Stimulated activated CD4-positive, alpha-beta T cell treated with anti-CD3 and anti-CD28 coated beads, Interleukin-15, amount 100 ng/mL, for 24 hours (primary cell): ENCODE results near the gene TRIM41.
"Not testable (repeated sequence)": the region's sequence is repeated elsewhere in the genome, so short reads cannot be mapped to it uniquely, and the experiment has no call there.

Source experiments
- DNase-seq: peaks from one replicate; pipeline ENCODE4 v3.0.0-alpha.2; 2020

The TRIM41 gene

GRCh38 chr5:181212080-181212479 is 11.0 kb upstream of the TRIM41 start:
- no peak for DNase-seq

DNA sequence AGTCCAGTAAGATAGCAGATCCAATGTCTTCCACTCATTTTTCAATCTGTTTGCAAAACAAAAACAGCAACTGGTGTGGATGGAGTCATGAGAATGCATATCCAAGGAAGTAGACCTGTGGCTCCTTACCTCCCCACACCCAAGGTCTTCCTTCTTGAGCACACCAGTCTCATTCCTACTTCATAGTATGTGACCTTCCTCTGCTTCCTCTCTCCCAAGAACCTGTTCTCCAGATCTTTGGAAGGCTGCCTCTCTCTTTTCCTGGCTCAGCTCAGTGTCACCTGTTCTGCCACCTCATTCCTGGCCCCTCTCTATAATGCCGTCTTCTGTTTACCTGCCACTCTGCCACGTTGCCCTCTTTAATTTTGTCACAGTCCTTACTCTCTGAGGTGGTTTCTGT is 10.1 kb upstream of the TRIM41 start:
- DNase-seq: no peak

DNA sequence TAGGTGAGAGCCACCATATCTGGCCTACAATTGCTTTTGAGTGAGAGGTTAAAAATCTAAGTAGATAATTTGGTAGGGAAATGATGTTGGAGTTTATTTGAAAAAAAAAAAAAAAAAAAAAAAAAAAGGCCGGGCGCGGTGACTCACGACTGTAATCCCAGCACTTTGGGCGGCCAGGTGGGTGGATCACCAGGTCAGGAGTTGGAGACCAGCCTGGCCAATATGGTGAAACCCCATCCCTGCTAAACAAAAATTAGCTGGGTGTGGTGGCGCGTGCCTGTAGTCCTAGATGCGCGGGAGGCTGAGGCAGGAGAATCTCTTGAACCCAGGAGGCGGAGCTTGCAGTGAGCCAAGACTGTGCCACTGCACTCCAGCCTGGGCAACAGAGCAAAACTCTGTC is 8.8 kb upstream of the TRIM41 start:
- not testable (repeated sequence) for DNase-seq

DNA sequence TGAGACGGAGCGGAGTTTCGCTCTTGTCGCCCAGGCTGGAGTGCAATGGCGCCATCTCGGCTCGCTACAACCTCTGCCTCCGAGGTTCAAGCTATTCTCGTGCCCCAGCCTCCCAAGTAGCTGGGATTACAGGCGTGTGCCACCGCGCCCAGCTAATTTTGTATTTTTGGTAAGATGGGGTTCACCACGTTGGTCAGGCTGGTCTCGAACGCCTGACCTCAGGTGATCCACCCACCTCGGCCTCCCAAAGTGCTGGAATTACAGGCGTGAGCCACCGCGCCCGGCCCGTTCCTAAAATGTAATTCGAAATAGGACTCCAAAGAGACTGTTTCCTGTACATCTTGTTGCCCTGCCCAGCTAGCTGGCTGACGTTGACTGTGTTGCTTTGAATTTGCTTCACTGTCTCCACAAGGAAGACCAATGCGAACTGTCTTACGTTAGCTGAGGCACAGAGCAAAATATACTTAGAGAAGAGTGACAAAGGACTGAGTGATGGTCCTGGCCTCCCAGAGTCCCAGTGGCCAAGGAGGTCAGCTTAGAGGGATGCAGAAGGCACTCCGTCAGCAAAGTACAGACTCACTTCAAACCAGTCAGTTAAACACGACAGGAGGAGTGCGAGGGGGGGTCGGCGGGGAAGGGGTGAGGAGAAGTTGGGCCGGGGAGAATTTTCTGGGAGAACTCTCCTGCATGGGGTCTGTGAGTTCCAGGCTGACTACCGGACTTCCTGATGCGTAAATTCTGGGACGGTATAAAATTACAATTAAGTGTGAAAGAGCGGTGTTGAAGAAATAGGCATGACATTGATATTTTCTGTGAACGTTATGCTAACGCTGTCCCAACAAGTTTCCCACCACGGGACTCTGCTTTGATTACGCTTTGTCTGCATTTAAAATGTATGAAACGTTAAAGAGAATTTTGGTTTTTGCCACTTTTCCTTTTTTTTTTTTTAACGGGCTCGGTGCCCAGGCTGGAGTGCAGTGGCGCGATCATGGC is 6.8 kb upstream of the TRIM41 start:
- DNase-seq: no peak

GRCh38 chr5:181217111-181217802 is 5.8 kb upstream of the TRIM41 start:
- DNase-seq: peak; percentile 81

DNA sequence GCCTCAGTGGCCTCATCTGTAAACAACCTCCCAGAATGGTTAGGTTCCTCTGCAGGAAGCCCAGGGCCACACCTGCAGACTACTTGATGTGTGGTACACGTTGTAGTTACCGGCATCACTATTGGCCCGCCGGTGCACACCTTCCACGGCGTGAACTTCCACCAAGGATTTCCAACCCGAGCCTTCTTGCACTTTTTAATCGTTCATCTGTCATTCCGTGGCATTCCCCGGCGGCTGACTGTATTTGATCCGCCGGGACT is 5.3 kb upstream of the TRIM41 start:
- peak; percentile 46 for DNase-seq

- DNase-seq: no peak
Measured at GRCh38 chr5:181218795-181219124, 4.3 kb upstream of the TRIM41 start.

GRCh38 chr5:181219262-181220177 is 3.6 kb upstream of the TRIM41 start:
- DNase-seq: no peak

DNA sequence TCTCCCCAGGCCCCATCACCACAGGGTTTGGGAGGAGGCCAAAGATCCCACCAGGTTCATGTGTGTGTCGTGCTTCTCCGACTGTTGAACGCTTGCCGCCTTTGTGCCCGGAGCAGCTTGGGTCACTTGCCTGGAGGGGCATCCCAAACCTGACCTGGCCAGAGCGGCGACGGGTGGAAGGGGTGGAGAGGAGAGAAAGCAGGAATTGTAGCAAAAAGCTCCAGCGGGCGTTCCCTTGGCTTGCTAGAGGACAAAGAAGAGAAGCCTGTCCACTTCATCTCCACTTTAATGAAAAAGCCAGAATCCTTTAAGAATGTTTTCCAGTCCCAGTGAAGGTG is 2.9 kb upstream of the TRIM41 start:
- DNase-seq: no peak

DNA sequence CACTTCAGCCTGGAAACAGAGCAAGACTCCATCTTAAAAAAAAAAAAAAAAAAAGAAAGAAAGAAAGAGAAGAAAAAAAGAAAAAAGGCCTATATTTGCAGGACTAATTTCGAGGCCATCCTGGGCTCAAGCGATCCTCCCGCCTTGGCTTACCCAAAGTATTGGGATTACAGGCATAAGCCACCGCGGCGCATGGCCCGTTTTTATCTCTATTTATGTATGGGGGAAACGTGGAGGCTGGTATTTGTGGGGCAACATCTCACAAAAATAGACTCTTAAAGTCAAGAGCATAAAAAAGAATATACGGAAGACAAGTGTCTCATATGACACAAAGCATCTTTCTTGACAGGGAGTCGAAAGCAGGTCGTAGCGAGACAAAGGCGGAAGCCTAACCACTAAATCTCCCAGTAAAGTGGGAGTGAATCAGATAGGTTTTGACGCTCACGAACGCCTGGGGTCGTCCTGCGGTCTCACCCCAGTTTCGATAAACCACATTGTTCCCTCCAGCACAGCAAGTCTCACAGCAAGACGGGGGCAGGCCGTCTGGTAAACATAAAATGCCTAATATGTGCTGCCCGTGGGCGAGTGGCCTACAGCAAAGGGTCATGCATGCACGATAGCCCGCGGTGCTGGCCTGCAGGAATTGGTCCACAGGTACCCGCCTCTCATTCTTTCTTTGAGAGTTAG is 1.8 kb upstream of the TRIM41 start:
- DNase-seq: no peak

- peak; percentile 95 for DNase-seq
Measured at GRCh38 chr5:181221792-181222629, 1.1 kb upstream of the TRIM41 start.

GRCh38 chr5:181222630-181223057 is 437 bp upstream of the TRIM41 start:
- DNase-seq: no peak

- peak; percentile 72 for DNase-seq
Measured at GRCh38 chr5:181223729-181224389, 778 bp downstream of the TRIM41 start.

- DNase-seq: no peak
Measured at GRCh38 chr5:181224390-181225229, 1.5 kb downstream of the TRIM41 start.

DNA sequence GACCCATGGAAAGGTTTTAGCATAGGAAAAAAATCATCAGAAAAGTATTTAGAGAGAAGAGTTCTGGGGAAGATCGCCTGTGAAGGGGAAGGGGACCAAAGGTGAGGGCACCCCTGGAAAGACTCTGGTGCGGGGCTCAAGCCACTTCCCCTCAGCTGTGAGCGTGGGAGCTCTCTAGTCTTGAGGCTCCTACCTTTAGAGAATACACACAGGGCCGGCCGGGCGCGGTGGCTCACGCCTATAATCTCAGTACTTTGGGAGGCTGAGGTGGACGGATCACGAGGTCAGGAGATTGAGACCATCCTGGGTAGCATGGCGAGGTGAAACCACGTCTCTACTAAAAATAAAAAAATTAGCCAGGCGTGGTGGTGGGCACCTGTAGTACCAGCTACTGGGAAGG is 6.9 kb downstream of the TRIM41 start:
- DNase-seq: no peak

- no peak for DNase-seq
Measured at GRCh38 chr5:181230551-181230950, 7.5 kb downstream of the TRIM41 start.

GRCh38 chr5:181231432-181231831 is 8.4 kb downstream of the TRIM41 start:
- no peak for DNase-seq

DNA sequence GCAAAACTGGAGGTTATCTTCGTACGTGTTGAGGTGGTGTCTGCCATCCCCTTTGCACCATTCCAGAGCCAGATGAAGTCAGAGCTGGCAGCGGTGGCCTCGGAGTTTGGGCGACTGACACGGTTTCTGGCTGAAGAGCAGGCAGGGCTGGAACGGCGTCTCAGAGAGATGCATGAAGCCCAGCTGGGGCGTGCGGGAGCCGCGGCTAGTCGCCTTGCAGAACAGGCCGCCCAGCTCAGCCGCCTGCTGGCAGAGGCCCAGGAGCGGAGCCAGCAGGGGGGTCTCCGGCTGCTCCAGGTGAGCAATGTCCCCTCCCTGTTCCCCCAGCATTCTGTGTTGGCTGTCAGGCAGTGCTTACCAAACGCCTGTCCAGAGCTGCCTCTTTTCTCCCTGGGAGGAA is 9.5 kb downstream of the TRIM41 start:
- no peak for DNase-seq

- DNase-seq: no peak
Measured at GRCh38 chr5:181233088-181233800, 10.2 kb downstream of the TRIM41 start.
